Colonic mucosa (tissue), 4 donors: ENCODE results near the gene IL1RL1. TPM values are rescaled to one million over a fixed set of nuclear protein-coding genes. Genes with fewer than 3 reads are reported as not detected.

Experiments used
- DNase-seq: peaks from one replicate; pipeline ENCODE4 v3.0.0-alpha.2; 2020
- H3K27ac ChIP-seq: fragments of 200-600 bp; one replicate; pipeline ENCODE4 v1.8.0; 2021
- H3K27me3 ChIP-seq: fragments of 200-600 bp; one replicate; pipeline ENCODE4 v1.8.0; 2021
- H3K36me3 ChIP-seq: fragments of 200-600 bp; one replicate; pipeline ENCODE4 v1.8.0; 2021
- H3K4me1 ChIP-seq: fragments of 200-600 bp; one replicate; pipeline ENCODE4 v1.8.0; 2021; ENCODE audit warnings: mild to moderate bottlenecking
- H3K4me3 ChIP-seq: fragments of 200-600 bp; one replicate; pipeline ENCODE4 v1.8.0; 2021
- H3K9ac ChIP-seq, 2 donors: one replicate each; pipeline ENCODE4 v1.7.0; 2013; ENCODE audit warnings: control low read depth in 2 of 2, low read depth in 2 of 2, low read length in 2 of 2
- H3K9me3 ChIP-seq: fragments of 200-600 bp; one replicate; pipeline ENCODE4 v1.8.0; 2021
- CTCF ChIP-seq: fragments of 200-600 bp; IDR thresholded peaks from one replicate; pipeline ENCODE4 v1.8.0; 2022; ENCODE audit warnings: antibody characterized with exemption, mild to moderate bottlenecking
- intact Hi-C: fragments of 100-400 bp; cut with DNase I; formaldehyde crosslinking; loops from one replicate; pipeline ENCODE4 v1.14.1; 2022
- total RNA-seq, 2 donors: library from RNA; stranded (reverse); fragmentation: NEBNext Ultra II Directional in 1 of 2; extraction: Animal tissue kit (Norgen Biotek cat#: 25700) in 1 of 2; gene quantifications; one replicate each; pipeline ENCODE4 v1.2.1, GENCODE V29; 2021
- donor health status: healthy.
- donor health status: DM: no; HTN: no; CAD: no.
- donor health status: DM: no; HTN: no; CAD: no.

IL1RL1 gene
- total RNA-seq, 2 donors from 2014 or later, result 1.2 to 2.1 TPM

GRCh38 chr2:102356381-102356712, 45.0 kb downstream of the IL1RL1 start:
- DNase-seq, result no peak
- intact Hi-C loops, result loop anchor here (5.0 kb wide), 1 partner anchor 91 kb away; no protein-coding TSS in a partner anchor
- peak overlapping the region; percentile 59 for H3K27ac ChIP-seq

GRCh38 chr2:102356741-102357140, 45.4 kb downstream of the IL1RL1 start:
- intact Hi-C loops, result loop anchor here (5.0 kb wide), 1 partner anchor 91 kb away; no protein-coding TSS in a partner anchor
- Histone ChIP-seq H3K4me1 (peaks cover 3% of the 10 kb centered on the region), H3K9ac (peak overlapping the region in 1 of 2 donors; percentile 82), H3K4me3 (peak overlapping the region; percentile 73), H3K27ac (no peak overlapping the region), H3K9me3 (no peaks in the 10 kb centered on the region), H3K27me3 (no peaks in the 10 kb centered on the region), H3K36me3 (no peaks in the 10 kb centered on the region)
- TF ChIP-seq CTCF, result no peak
- no peak for DNase-seq

More at GRCh38 chr2:102356381-102356712, 45.0 kb downstream of the IL1RL1 start:
- Histone ChIP-seq H3K9me3 (no peaks in the 10 kb centered on the region), H3K4me3 (peak overlapping the region; percentile 73), H3K4me1 (peaks cover 3% of the 10 kb centered on the region), H3K27me3 (no peaks in the 10 kb centered on the region), H3K36me3 (no peaks in the 10 kb centered on the region), H3K9ac (peak overlapping the region; percentile 74 to 82)
- TF ChIP-seq CTCF, result no peak

DNA sequence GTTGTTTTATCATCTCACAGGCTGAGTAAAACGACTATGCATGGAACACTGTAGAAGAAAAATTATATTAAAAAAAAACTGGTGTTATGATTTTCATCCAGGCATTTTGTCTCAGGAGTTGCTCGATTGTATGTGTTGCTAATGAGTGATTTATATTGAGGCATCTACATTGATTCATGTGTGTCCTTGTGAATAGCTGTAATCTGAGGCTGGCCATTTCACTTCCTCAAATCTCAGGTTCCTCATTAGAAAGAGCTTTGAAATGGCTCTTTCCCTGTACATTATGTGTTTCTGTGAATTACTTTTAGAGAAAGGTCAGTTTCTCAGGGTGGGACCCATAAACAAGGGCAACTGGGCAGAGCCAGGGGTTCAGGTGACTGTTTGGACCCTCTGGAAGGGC, 46.6 kb downstream of the IL1RL1 start:
- no peak for DNase-seq
- Histone ChIP-seq H3K27ac (no peak overlapping the region), H3K36me3 (no peaks in the 10 kb centered on the region), H3K4me3 (no peak overlapping the region), H3K4me1 (peaks cover 3% of the 10 kb centered on the region), H3K9ac (no peak overlapping the region), H3K9me3 (no peaks in the 10 kb centered on the region), H3K27me3 (no peaks in the 10 kb centered on the region)
- intact Hi-C loops, result loop anchor here (5.0 kb wide), 1 partner anchor 89 kb away; no protein-coding TSS in a partner anchor
- no peak for TF ChIP-seq CTCF

- TF ChIP-seq CTCF, result no peak
- DNase-seq, result no peak
- H3K9ac ChIP-seq, result no peak overlapping the region
- no peak overlapping the region for H3K27ac ChIP-seq
- H3K4me3 ChIP-seq, result no peak overlapping the region
- H3K36me3 ChIP-seq, result no peaks in the 10 kb centered on the region
- H3K27me3 ChIP-seq, result no peaks in the 10 kb centered on the region
- H3K4me1 ChIP-seq, result peaks cover 3% of the 10 kb centered on the region
- intact Hi-C loops, result loop anchor here (5.0 kb wide), 1 partner anchor 89 kb away; no protein-coding TSS in a partner anchor
- no peaks in the 10 kb centered on the region for H3K9me3 ChIP-seq
These were observed 47.1 kb downstream of the IL1RL1 start for GRCh38 chr2:102358496-102358895.

DNA sequence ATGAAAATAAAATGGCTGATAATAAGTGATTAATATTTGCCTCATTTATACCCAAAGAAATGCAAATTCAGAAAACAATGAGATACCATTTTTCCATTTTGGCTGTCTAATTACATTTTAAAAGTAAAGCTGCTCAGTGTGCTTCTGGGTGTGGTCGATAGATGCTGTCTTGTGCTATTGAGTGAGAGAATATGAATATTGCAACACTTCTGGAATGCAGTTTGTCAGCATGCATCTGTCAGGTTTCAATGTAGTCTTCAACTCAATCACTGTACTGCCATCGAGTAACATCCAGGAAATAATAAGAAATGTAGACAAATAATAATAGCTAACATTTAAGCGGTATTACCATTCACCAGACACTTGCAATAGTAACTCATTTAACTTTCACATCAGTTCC, 48.2 kb downstream of the IL1RL1 start:
- intact Hi-C loops, result loop anchor here (5.0 kb wide), 1 partner anchor 88 kb away; no protein-coding TSS in a partner anchor

More for the DNA sequence above, 48.2 kb downstream of the IL1RL1 start:
- Histone ChIP-seq H3K9ac (no peak overlapping the region), H3K27ac (no peak overlapping the region), H3K36me3 (no peaks in the 10 kb centered on the region), H3K9me3 (no peaks in the 10 kb centered on the region), H3K4me1 (peaks cover 3% of the 10 kb centered on the region), H3K27me3 (no peaks in the 10 kb centered on the region), H3K4me3 (no peak overlapping the region)
- no peak for TF ChIP-seq CTCF
- DNase-seq, result no peak
